ENCODE results near the gene C16orf95. TPM values are rescaled to one million over a fixed set of nuclear protein-coding genes. Genes with fewer than 3 reads are reported as not detected.
"Not testable (repeated sequence)": the region's sequence is repeated elsewhere in the genome, so short reads cannot be mapped to it uniquely, and the experiment has no call there.

The C16orf95 gene
- polyA plus RNA-seq (ENCODE audit: insufficient read length in 3 of 3): 1 to 10 TPM; 4.3 to 5.0 (median 5.0) TPM
- long read RNA-seq, donor 1, partial matches to known transcripts: 0 of 5 reads
- long read RNA-seq, donor 1, other reads (novel, unspliced or antisense): 0 of 5 reads
- long read RNA-seq, donor 2, partial matches to known transcripts: 0 of 2 reads
- long read RNA-seq, donor 2, other reads (novel, unspliced or antisense): 0 of 2 reads
- long read RNA-seq, donor 3, partial matches to known transcripts: 0 of 5 reads
- long read RNA-seq, donor 3, other reads (novel, unspliced or antisense): 0 of 5 reads
- long read RNA-seq, donor 4, partial matches to known transcripts: 0 of 5 reads
- long read RNA-seq, donor 4, other reads (novel, unspliced or antisense): 0 of 5 reads
- long read RNA-seq, donor 5: 0 reads
- long read RNA-seq, donor 6, partial matches to known transcripts: 0 of 3 reads
- long read RNA-seq, donor 6, other reads (novel, unspliced or antisense): 0 of 3 reads
- long read RNA-seq, donor 7, partial matches to known transcripts: 0 of 5 reads
- long read RNA-seq, donor 7, other reads (novel, unspliced or antisense): 0 of 5 reads
- long read RNA-seq, donor 8: 0 reads
- long read RNA-seq, donor 9, partial matches to known transcripts: 0 of 2 reads
- long read RNA-seq, donor 9, other reads (novel, unspliced or antisense): 0 of 2 reads
- long read RNA-seq, donor 10, partial matches to known transcripts: 0 of 4 reads
- long read RNA-seq, donor 10, other reads (novel, unspliced or antisense): 0 of 4 reads
- long read RNA-seq, donor 11, partial matches to known transcripts: 0 of 2 reads
- long read RNA-seq, donor 11, other reads (novel, unspliced or antisense): 0 of 2 reads
- long read RNA-seq, donor 12, partial matches to known transcripts: 0 of 1 reads
- long read RNA-seq, donor 12, other reads (novel, unspliced or antisense): 0 of 1 reads
- long read RNA-seq, donor 13: 0 reads
- long read RNA-seq, donor 14, partial matches to known transcripts: 0 of 2 reads
- long read RNA-seq, donor 14, other reads (novel, unspliced or antisense): 0 of 2 reads
- long read RNA-seq, donor 15, partial matches to known transcripts: 0 of 3 reads
- long read RNA-seq, donor 15, other reads (novel, unspliced or antisense): 0 of 3 reads
- long read RNA-seq, donor 16, partial matches to known transcripts: 0 of 7 reads
- long read RNA-seq, donor 16, other reads (novel, unspliced or antisense): 0 of 7 reads

DNA sequence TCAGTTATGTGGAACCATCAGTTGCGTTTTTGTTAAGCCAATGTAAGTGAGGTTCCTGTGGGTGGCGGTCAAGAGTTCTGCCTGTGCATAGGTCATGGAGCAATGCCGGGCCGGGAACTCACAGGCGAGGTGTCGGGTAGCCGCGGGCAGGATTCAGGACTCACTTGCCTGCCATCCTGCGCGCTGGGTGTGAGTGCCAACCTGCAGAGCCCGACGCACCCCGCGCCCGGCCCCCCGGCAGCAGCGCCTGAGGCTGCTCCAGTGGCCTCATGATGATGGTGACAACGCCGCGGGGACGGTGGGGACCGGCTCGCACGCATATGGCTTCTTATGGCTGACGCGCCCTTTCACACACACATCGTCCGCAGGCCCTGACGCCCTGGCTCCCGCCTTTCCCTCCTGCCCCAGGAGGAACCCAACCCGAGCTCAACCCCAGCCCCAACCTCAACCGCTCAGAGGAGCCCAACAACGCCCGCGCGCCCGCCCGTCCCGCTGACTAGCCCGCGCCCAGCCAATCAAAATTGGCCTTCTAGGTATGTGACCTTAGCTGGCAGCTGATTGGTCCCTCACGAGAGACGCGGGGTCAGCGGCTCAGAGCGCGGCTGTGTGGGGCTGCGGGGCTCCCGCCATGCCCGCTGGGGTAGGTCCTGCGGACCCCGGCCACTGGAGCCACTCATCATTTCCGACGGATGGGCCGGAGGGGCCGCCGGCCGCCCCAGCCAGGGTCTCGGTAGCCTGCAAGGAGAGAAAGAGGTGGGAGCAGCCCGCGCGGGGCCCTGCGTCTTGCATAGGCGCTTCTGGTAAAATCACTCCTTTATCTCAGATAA lies at the start of gene C16orf95:
Gene C16orf95 (minus strand): TSS at position 470 of the 827 bp plus-strand sequence. CDS start 150 bp downstream, at position 320.
- peak; percentile 89 to 98 (median 95) for DNase-seq (ENCODE audit: extremely low read depth in 1 of 11, low read depth in 9 of 11, low spot score in 4 of 11)

DNA sequence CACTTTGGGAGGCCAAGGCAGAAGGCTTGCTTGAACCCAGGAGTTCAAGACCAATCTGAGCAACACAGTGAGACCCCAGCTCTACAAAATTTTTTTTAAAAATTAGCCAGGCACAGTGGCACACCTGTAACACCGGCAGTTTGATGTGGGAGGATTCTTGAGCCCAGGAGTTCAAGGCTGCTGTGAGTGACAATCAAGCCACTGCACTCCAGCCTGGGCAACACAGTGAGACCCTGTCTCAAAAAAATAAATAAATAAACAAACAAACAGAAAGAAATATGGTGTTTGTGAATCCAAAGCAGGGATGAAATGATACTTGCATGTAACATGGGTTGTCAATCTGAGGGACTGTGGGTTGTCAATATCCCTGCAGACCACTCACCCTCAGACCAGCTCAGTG lies 49.7 kb upstream of the C16orf95 start:
- DNase-seq (ENCODE audit: extremely low read depth in 1 of 11, low read depth in 9 of 11, low spot score in 4 of 11): no peak

DNA sequence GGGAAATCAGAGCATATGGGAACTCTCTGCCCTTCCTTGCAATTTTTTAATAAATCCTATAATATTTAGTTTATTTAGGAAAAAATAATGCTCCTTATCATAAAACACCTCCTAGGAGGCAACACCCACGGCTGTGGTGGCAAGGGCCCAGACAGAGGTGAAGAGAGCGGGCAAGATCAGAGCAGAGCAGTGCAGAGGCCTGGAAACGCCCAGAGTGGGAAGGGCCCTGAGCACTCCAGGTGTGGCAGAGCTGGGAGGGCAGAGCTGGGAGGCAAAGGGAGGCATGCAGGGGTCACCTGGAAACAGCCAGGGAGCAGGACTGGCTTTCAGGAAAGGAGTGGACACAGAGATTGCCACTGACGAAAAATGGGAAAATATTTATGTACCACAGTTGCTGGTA lies 49.1 kb upstream of the C16orf95 start:
- no peak for DNase-seq (ENCODE audit: extremely low read depth in 1 of 11, low read depth in 9 of 11, low spot score in 4 of 11)

DNA sequence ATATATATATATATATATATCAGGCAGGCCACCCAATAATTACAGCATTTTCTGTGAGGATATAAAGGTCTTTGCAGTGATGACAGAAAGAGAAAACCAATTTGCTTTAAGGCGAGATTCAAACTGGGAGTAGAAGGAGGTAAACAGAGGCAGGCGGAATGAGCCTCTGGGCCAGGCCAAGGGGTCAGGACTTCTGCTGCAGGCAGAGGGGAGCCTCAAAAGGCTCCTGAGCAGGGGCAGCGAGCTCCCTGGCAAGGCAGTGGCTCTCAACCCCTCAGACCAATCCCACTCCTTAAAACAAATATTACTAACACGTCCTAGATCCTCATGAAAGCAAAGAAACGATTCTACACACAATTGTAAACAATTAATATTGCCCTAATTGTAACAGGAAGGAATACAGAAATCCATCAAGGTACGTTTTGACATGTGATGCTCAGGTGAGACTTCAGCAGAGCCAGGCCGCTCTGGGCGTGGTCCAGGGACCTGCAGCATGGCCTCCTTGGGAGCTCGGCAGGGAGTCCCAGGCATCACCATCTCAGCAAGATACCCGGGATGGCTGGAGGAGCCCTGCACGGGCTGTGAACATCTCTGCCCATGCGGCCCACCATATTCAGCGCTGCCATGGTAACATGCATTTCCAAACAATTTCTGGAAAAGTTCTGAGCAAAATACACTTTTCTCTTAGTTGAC lies 48.0 kb upstream of the C16orf95 start:
- DNase-seq (ENCODE audit: extremely low read depth in 1 of 11, low read depth in 9 of 11, low spot score in 4 of 11): no peak

DNA sequence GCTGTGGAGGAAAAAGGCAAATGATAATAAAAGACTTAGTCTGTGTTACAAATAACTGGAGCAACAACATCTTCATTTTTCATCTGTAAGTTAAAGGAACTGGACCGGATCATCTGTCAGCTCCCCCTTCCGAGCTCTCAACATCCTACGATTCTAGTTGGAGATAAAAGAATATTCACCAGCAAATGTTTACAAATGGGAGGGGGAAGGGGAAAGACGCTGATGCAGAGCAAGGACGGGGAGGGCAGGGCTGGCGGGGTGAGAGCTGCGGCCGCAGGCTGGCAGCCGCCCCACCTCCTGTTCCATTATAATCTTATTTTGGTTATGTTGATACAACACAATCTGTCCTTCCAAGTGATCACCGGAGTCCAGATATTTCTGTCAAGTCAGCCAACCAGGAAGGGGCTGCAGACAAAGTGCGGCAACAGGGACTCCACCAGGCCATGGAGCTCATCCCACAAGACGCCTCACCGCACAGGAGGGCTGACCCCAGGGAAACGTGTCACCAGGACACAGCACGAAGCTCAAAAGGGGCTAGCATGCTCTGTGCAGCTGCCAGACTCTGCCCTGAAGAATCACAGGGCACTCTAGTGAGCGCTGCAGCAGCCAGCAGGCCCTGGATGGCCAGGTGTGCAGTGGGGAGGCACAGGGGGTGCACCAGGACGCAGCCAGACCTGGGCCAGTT lies 46.7 kb upstream of the C16orf95 start:
- DNase-seq (ENCODE audit: extremely low read depth in 1 of 11, low read depth in 9 of 11, low spot score in 4 of 11): no peak

- not testable (repeated sequence) for DNase-seq (ENCODE audit: extremely low read depth in 1 of 11, low read depth in 9 of 11, low spot score in 4 of 11)
Measured at GRCh38 chr16:87362828-87363559, 45.8 kb upstream of the C16orf95 start.

- DNase-seq (ENCODE audit: extremely low read depth in 1 of 11, low read depth in 9 of 11, low spot score in 4 of 11): no peak
Measured at GRCh38 chr16:87361916-87362619, 44.9 kb upstream of the C16orf95 start.

DNA sequence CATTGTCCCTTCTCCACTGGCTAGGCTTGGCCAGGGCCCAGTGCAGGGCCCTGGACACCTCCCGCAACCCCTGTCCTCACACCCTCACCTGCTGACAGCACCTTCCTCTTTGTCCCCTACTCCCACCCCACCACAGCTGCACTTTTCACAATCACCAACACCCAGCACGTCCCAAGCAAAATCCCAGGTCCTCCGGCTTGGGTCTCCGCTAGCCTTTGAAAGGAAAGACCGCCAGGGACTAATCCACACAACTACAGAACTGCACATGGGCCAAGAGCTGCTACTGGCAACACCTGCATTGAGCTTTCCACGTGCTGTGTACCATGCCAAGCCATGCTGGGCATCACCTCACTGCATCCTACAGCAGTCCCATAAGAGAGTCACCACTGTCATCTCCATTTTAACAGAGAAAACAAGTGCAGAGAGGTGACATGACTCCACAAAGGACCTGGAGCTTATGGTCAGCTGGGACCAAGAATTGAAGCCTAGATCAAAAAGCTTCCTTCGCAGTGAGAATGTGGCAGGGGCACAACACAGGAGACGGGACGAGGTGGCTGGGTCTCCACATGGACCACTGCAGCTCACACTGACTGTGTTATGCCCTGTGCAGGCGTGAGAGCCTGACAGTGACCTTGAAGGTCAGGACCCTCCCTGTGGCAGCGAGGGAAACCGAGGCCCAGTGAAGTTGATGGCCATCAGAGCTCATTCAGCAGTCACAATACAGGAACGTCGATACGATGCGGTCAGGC lies 43.8 kb upstream of the C16orf95 start:
- DNase-seq (ENCODE audit: extremely low read depth in 1 of 11, low read depth in 9 of 11, low spot score in 4 of 11): no peak

DNA sequence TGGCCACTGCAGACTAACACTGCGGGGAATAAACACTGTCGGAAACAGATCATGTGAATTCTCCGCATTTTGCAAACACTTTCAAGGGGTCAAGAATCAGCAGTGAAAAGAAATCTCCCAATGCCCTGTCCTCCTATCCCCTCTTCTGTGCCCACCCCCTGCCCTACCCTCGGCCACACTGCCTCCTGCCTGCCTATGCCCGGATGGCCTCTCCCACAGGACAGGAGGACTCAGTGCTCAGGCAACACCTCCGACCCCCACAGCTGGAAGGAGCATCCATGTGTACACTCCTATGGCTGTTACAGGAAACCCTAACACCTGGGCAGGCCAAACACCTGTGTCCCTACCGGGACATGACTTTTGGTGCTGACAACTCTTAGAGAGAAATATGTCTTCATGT lies 41.9 kb upstream of the C16orf95 start:
- no peak for DNase-seq (ENCODE audit: extremely low read depth in 1 of 11, low read depth in 9 of 11, low spot score in 4 of 11)

DNA sequence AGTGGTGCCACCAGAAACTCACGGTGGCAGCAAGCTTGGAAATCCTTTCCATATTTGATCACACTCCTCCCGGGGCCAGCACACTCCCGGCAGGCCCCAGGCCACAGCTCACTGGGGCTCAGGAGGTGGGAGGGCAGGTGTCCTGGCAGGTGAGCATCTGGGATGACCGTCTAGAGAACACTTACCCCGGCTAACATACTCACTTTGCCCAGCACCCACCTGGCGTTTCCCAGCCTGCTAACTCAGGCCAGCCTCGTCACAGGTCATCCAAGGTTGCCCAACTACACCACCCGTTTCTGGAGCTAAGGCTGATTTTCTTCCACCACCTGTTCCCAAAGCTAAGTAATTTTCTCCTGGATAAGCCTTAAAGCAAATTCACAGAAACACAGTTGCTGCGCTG lies 41.5 kb upstream of the C16orf95 start:
- no peak for DNase-seq (ENCODE audit: extremely low read depth in 1 of 11, low read depth in 9 of 11, low spot score in 4 of 11)

GRCh38 chr16:87358250-87358649 lies 41.1 kb upstream of the C16orf95 start:
- no peak for DNase-seq (ENCODE audit: extremely low read depth in 1 of 11, low read depth in 9 of 11, low spot score in 4 of 11)

GRCh38 chr16:87356491-87356853 lies 39.3 kb upstream of the C16orf95 start:
- DNase-seq (ENCODE audit: extremely low read depth in 1 of 11, low read depth in 9 of 11, low spot score in 4 of 11): no peak

- no peak for DNase-seq (ENCODE audit: extremely low read depth in 1 of 11, low read depth in 9 of 11, low spot score in 4 of 11)
Measured at GRCh38 chr16:87353613-87354012, 36.4 kb upstream of the C16orf95 start.

GRCh38 chr16:87352818-87353217 lies 35.6 kb upstream of the C16orf95 start:
- DNase-seq (ENCODE audit: extremely low read depth in 1 of 11, low read depth in 9 of 11, low spot score in 4 of 11): no peak

DNA sequence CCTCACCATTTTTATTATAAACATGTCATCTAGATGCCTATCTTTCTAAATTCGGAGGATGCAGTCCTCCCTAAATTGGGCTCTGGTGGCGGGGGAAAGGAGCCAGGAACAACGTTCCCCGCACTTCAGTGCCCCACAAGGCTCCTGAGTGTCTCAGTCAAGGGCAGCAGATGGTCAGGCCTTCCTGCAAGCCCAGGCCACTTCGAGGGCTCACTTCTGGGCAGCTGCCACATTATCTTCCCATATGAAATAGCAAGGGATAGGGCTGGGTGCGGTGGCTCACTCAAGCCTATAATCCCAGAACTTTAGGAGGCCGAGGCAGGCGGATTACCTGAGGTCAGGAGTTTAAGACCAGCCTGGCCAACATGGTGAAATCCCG lies 34.1 kb upstream of the C16orf95 start:
- no peak for DNase-seq (ENCODE audit: extremely low read depth in 1 of 11, low read depth in 9 of 11, low spot score in 4 of 11)
